CD14-positive monocyte (primary cell): ENCODE results near the gene ESRRB. TPM values are rescaled to one million over a fixed set of nuclear protein-coding genes. Genes with fewer than 3 reads are reported as not detected.

ENCODE experiments used
- DNase-seq, 3 donors: peaks; one replicate each; pipeline ENCODE4 v3.0.0-alpha.2; 2011 to 2022
- H2AFZ ChIP-seq: 2 replicates; pipeline ENCODE4 v1.6.0; 2012; ENCODE audit warnings: mild to moderate bottlenecking, low read depth, low read length, inconsistent platforms; ENCODE audit not compliant: insufficient read depth, poor library complexity, severe bottlenecking
- H3K27ac ChIP-seq, 2 donors: 1 replicate in 1 of 2; 2 replicates in 1 of 2; pipeline ENCODE4 v1.5.1; 2012 to 2013; ENCODE audit warnings: low read length in 2 of 2, control low read depth in 1 of 2, inconsistent platforms in 1 of 2, low read depth in 1 of 2, mild to moderate bottlenecking in 1 of 2
- H3K27me3 ChIP-seq, 2 donors: one replicate each; pipeline versions ENCODE4 v1.6.0 to v1.6.1; 2011 to 2013; ENCODE audit warnings: low read length in 2 of 2; ENCODE audit not compliant: control insufficient read depth in 2 of 2, insufficient read depth in 2 of 2
- H3K36me3 ChIP-seq, 2 donors: replicated peaks in 1 of 2; 1 replicate in 1 of 2; 2 replicates in 1 of 2; pipeline versions ENCODE4 v1.5.1 to v1.6.1; 2012 to 2013; ENCODE audit warnings: low read length in 2 of 2, control low read depth in 1 of 2, inconsistent platforms in 1 of 2, mild to moderate bottlenecking in 1 of 2; ENCODE audit not compliant: insufficient read depth in 2 of 2, control insufficient read depth in 1 of 2
- H3K4me1 ChIP-seq, 2 donors: 1 replicate in 1 of 2; 2 replicates in 1 of 2; pipeline versions ENCODE4 v1.5.1 to v1.6.1; 2012 to 2013; ENCODE audit warnings: low read length in 2 of 2, control low read depth in 1 of 2, inconsistent platforms in 1 of 2, mild to moderate bottlenecking in 1 of 2, moderate library complexity in 1 of 2; ENCODE audit not compliant: insufficient read depth in 2 of 2, control insufficient read depth in 1 of 2
- H3K4me2 ChIP-seq: replicated peaks from 2 replicates; pipeline ENCODE3; 2012; ENCODE audit warnings: low read length, moderate library complexity, mild to moderate bottlenecking; ENCODE audit not compliant: poor library complexity, severe bottlenecking; ENCODE audit errors: extremely low read depth
- H3K4me3 ChIP-seq, 3 experiments: fragments of 200-600 bp in 1 of 3; sonication (generic) in 1 of 3; replicated peaks in 1 of 3; 1 replicate in 2 of 3; 2 replicates in 1 of 3; pipeline ENCODE4 v1.5.1; 2011 to 2013; ENCODE audit warnings: low read length in 3 of 3, mild to moderate bottlenecking in 3 of 3, control low read depth in 2 of 3, low read depth in 2 of 3, inconsistent platforms in 1 of 3, moderate library complexity in 1 of 3
- H3K79me2 ChIP-seq: 2 replicates; pipeline ENCODE4 v1.6.0; 2012; ENCODE audit warnings: mild to moderate bottlenecking, control low read depth, inconsistent platforms, low read length, moderate library complexity; ENCODE audit not compliant: insufficient read depth
- H3K9ac ChIP-seq: 2 replicates; pipeline ENCODE4 v1.6.0; 2017; ENCODE audit warnings: low read length, mild to moderate bottlenecking; ENCODE audit not compliant: insufficient read depth, poor library complexity, severe bottlenecking
- H3K9me3 ChIP-seq, 2 donors: replicated peaks in 1 of 2; 1 replicate in 1 of 2; 2 replicates in 1 of 2; pipeline versions ENCODE4 v1.5.1 to v1.6.1; 2012 to 2013; ENCODE audit warnings: low read length in 2 of 2, control low read depth in 1 of 2; ENCODE audit not compliant: control insufficient read depth in 1 of 2, insufficient read depth in 1 of 2
- H4K20me1 ChIP-seq: 2 replicates; pipeline ENCODE4 v1.6.0; 2012; ENCODE audit warnings: mild to moderate bottlenecking, low read length, control low read depth, moderate library complexity; ENCODE audit not compliant: insufficient read depth
- H3K27ac Mint-ChIP-seq, 7 donors: one replicate each; pipeline ENCODE4 v1.8.0; 2020; ENCODE audit warnings: mild to moderate bottlenecking in 7 of 7, mixed read lengths in 7 of 7, moderate library complexity in 6 of 7, inconsistent platforms in 2 of 7
- H3K27me3 Mint-ChIP-seq, 3 donors: one replicate each; pipeline ENCODE4 v1.8.0; 2021 to 2022; ENCODE audit warnings: low read depth in 3 of 3, mild to moderate bottlenecking in 3 of 3, mixed read lengths in 3 of 3, moderate library complexity in 3 of 3, inconsistent platforms in 1 of 3
- H3K36me3 Mint-ChIP-seq, 2 donors: one replicate each; pipeline ENCODE4 v1.8.0; 2020; ENCODE audit warnings: mixed read lengths in 2 of 2, inconsistent platforms in 1 of 2, mild to moderate bottlenecking in 1 of 2
- H3K4me1 Mint-ChIP-seq: one replicate; pipeline ENCODE4 v1.8.0; 2020; ENCODE audit warnings: mild to moderate bottlenecking, mixed read lengths
- H3K4me3 Mint-ChIP-seq, 2 donors: one replicate each; pipeline ENCODE4 v1.8.0; 2020; ENCODE audit warnings: mild to moderate bottlenecking in 2 of 2, mixed read lengths in 2 of 2, moderate library complexity in 1 of 2
- H3K9me3 Mint-ChIP-seq, 7 donors: one replicate each; pipeline ENCODE4 v1.8.0; 2020 to 2022; ENCODE audit warnings: mixed read lengths in 7 of 7, mild to moderate bottlenecking in 6 of 7, moderate library complexity in 6 of 7, inconsistent platforms in 2 of 7
- CTCF ChIP-seq: fragments of 200-600 bp; IDR thresholded peaks from one replicate; pipeline ENCODE4 v1.8.0; 2022; ENCODE audit warnings: antibody characterized with exemption, mild to moderate bottlenecking
- WGBS: methylation state at CpG from one replicate; pipeline ENCODE4 v1.1.5; 2013; ENCODE audit warnings: missing lambda C conversion rate; ENCODE audit not compliant: insufficient coverage; 5-methylcytosine and 5-hydroxymethylcytosine counted together
- intact Hi-C, 2 donors: fragments of 100-400 bp; cut with micrococcal nuclease; formaldehyde crosslinking; loops; one replicate each; pipeline versions ENCODE4 v1.15.0 to v1.15.1; 2023
- polyA plus RNA-seq, 3 donors: library from polyadenylated mRNA; depleted of rRNA in 1 of 3; unstranded in 2 of 3; stranded (reverse) in 1 of 3; fragments of 300-500 nt in 2 of 3; fragments of >200 nt in 1 of 3; fragmentation: Illumina TruSeq in 2 of 3; gene quantifications; 1 replicate in 2 of 3; 2 replicates in 1 of 3; pipeline ENCODE4 v1.2.3, GENCODE V29; 2012 to 2021

Gene ESRRB
- polyA plus RNA-seq, 3 donors: 0.03 TPM; not detected in 2

GRCh38 chr14:76550534-76550933 lies 174.6 kb downstream of the ESRRB start:
- Histone ChIP-seq H3K27me3 (no peaks in the 10 kb centered on the region), H3K4me3 (no peak overlapping the region), H3K4me2 (no peak overlapping the region), H3K36me3 (no peaks in the 10 kb centered on the region), H4K20me1 (no peaks in the 10 kb centered on the region), H3K4me1 (no peaks in the 10 kb centered on the region), H3K79me2 (no peaks in the 10 kb centered on the region), H3K9ac (no peak overlapping the region), H2AFZ (no peak overlapping the region), H3K9me3 (no peaks in the 10 kb centered on the region), H3K27ac (no peak overlapping the region)
- WGBS: no CpG with 5 or more reads among the region's 2 CpGs
- no peak overlapping the region for H3K27ac Mint-ChIP-seq
- intact Hi-C loops: no loop called here
- peaks cover 0 to 5% (median 2%) of the 10 kb centered on the region in 3 donors for H3K27me3 Mint-ChIP-seq
- no peak for DNase-seq
- no peaks in the 10 kb centered on the region for H3K36me3 Mint-ChIP-seq
- no peaks in the 10 kb centered on the region for H3K4me1 Mint-ChIP-seq
- no peak overlapping the region for H3K4me3 Mint-ChIP-seq
- no peak for TF ChIP-seq CTCF
- H3K9me3 Mint-ChIP-seq: peaks cover 0 to 2% (median 0%) of the 10 kb centered on the region in 7 donors

- Mint-ChIP-seq H3K9me3 (peaks cover 0 to 2% (median 0%) of the 10 kb centered on the region in 7 donors), H3K36me3 (no peaks in the 10 kb centered on the region), H3K4me3 (no peak overlapping the region), H3K27ac (no peak overlapping the region), H3K4me1 (no peaks in the 10 kb centered on the region), H3K27me3 (peaks cover 0 to 6% (median 2%) of the 10 kb centered on the region in 3 donors)
- H2AFZ ChIP-seq: no peak overlapping the region
- no peaks in the 10 kb centered on the region for H4K20me1 ChIP-seq
- H3K9ac ChIP-seq: no peak overlapping the region
- H3K4me1 ChIP-seq: no peaks in the 10 kb centered on the region
- no peaks in the 10 kb centered on the region for H3K79me2 ChIP-seq
- H3K4me2 ChIP-seq: no peak overlapping the region
- 83% methylated on average over 1 of the region's 2 CpGs for WGBS
- no peaks in the 10 kb centered on the region for H3K27me3 ChIP-seq
- no peak for DNase-seq
- no peaks in the 10 kb centered on the region for H3K36me3 ChIP-seq
- TF ChIP-seq CTCF: no peak
- intact Hi-C loops: no loop called here
- H3K4me3 ChIP-seq: no peak overlapping the region
- H3K27ac ChIP-seq: no peak overlapping the region
- no peaks in the 10 kb centered on the region for H3K9me3 ChIP-seq
These were observed 175.2 kb downstream of the ESRRB start for GRCh38 chr14:76551116-76551515.

Other genes starting within 250 kb of the ESRRB start
- 10 to 100 TPM; 10.6 to 28.3 (median 13.8) TPM for gene GPATCH2L, start 224.2 kb upstream of the ESRRB start, polyA plus RNA-seq